Fibroblast of lung (primary cell): ENCODE measurements around the gene CCNF. TPM values are rescaled to one million over a fixed set of nuclear protein-coding genes. Genes with fewer than 3 reads are reported as not detected.

Experiments
- DNase-seq, 2 donors: peaks; one replicate each; pipeline versions ENCODE4 v3.0.0 to v3.0.0-alpha.2; 2010; ENCODE audit warnings: low read depth in 2 of 2
- H2AFZ ChIP-seq: 2 replicates; pipeline ENCODE4 v1.5.1; 2012; ENCODE audit warnings: low read length, control low read depth, inconsistent platforms
- H3K27ac ChIP-seq: 2 replicates; pipeline ENCODE4 v1.5.1; 2011; ENCODE audit warnings: low read length, control low read depth; ENCODE audit not compliant: insufficient read depth
- H3K27me3 ChIP-seq: 2 replicates; pipeline ENCODE4 v1.5.1; 2011; ENCODE audit warnings: mild to moderate bottlenecking, low read length; ENCODE audit not compliant: control insufficient read depth, insufficient read depth
- H3K36me3 ChIP-seq: 2 replicates; pipeline ENCODE4 v1.5.1; 2011; ENCODE audit warnings: low read length; ENCODE audit not compliant: control insufficient read depth, insufficient read depth
- H3K4me1 ChIP-seq: 2 replicates; pipeline ENCODE4 v1.5.1; 2011; ENCODE audit warnings: low read length; ENCODE audit not compliant: control insufficient read depth, insufficient read depth; ENCODE audit errors: extremely low read depth
- H3K4me2 ChIP-seq: 2 replicates; pipeline ENCODE4 v1.5.1; 2011; ENCODE audit warnings: low read length, control low read depth; ENCODE audit not compliant: insufficient read depth; ENCODE audit errors: extremely low read depth
- H3K4me3 ChIP-seq, 4 experiments: fragments of 200-600 bp in 1 of 4; sonication (generic) in 1 of 4; replicated peaks in 1 of 4; 2 replicates each; pipeline ENCODE4 v1.5.1; 2011 to 2016; ENCODE audit warnings: low read length in 4 of 4, low read depth in 3 of 4, mild to moderate bottlenecking in 3 of 4, control low read depth in 2 of 4, inconsistent platforms in 1 of 4, mixed read lengths in 1 of 4; ENCODE audit not compliant: insufficient read depth in 1 of 4; ENCODE audit errors: control extremely low read depth in 1 of 4
- H3K79me2 ChIP-seq: 2 replicates; pipeline ENCODE4 v1.5.1; 2012; ENCODE audit warnings: mild to moderate bottlenecking, low read length, inconsistent platforms; ENCODE audit not compliant: control insufficient read depth, insufficient read depth
- H3K9ac ChIP-seq: 2 replicates; pipeline ENCODE4 v1.5.1; 2011; ENCODE audit warnings: mild to moderate bottlenecking, low read length, control low read depth; ENCODE audit not compliant: insufficient read depth
- H3K9me3 ChIP-seq: 2 replicates; pipeline ENCODE4 v1.5.1; 2012; ENCODE audit warnings: low read depth, low read length; ENCODE audit not compliant: control insufficient read depth, insufficient read depth
- H4K20me1 ChIP-seq: 2 replicates; pipeline ENCODE4 v1.5.1; 2011; ENCODE audit warnings: low read length; ENCODE audit not compliant: control insufficient read depth, insufficient read depth; ENCODE audit errors: extremely low read depth
- EZH2 ChIP-seq: IDR thresholded peaks from 2 replicates; pipeline ENCODE4 v1.5.1; 2012; ENCODE audit warnings: low read length, control low read depth, mild to moderate bottlenecking; ENCODE audit errors: missing control alignments
- polyA plus RNA-seq, 2 donors: library from polyadenylated mRNA; depleted of rRNA in 1 of 2; stranded (reverse) in 1 of 2; unstranded in 1 of 2; fragments of >200 nt; gene quantifications; 2 replicates each; pipeline ENCODE4 v1.2.1, GENCODE V29; 2011 to 2012; ENCODE audit warnings: missing spikeins in 1 of 2
- total RNA-seq: library from RNA; depleted of rRNA; stranded (reverse); fragments of >200 nt; gene quantifications from 2 replicates; pipeline ENCODE4 v1.2.1, GENCODE V29; 2014
- TF ChIP-seq, protein P1 (sequence below), 2 donors: IDR thresholded peaks in 1 of 2; conservative IDR thresholded peaks in 1 of 2; 1 replicate in 1 of 2; 2 replicates in 1 of 2; pipeline ENCODE4 v1.5.1; 2011 to 2012; ENCODE audit warnings: low read length in 2 of 2, control low read depth in 1 of 2, inconsistent platforms in 1 of 2, low read depth in 1 of 2, mild to moderate bottlenecking in 1 of 2

CCNF gene
- total and polyA plus RNA-seq, 2 donors (not counting 1 experiment from before 2014, with no cell fraction given) = 3.8 to 7.3 TPM

DNA sequence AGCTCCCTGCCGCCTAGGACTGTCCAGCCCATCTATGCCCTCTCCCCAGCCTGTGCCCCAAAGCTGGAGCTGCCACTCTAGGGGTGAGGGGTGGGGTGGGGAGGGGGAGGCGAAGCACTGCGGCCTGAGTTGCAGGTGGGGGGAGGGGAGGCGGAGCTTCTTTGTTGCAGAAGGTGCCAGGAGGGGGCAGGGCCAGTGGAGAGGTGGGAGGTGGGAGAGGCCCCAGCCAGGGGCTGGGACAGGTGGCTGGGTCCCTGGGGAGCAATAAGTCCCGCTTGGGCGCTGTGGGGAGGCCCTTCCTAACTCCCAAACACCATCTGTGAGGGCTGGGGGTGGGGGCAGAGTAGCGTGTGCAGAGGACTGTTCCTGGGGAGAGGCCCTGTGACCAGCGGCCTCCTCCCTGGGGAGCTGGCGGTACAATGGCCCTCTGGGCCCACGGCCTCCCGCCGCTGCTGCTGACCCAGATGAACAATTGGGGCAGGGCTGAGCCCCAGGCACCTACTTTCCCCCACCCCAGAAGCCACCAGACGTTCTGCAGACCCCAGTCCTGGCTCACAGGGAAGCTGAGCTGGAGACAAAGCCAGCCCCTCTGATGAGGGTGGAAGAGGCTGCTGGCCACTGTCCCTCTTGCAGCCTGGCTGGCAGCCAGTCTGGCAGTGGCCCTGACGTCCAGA is 39.6 kb downstream of the CCNF start:
- Histone ChIP-seq H3K4me2 (peak overlapping the region; percentile 94), H3K9me3 (no peaks in the 10 kb centered on the region), H4K20me1 (no peaks in the 10 kb centered on the region), H3K79me2 (no peaks in the 10 kb centered on the region), H3K36me3 (no peaks in the 10 kb centered on the region), H3K27ac (no peak overlapping the region), H2AFZ (no peak overlapping the region), H3K4me3 (peak overlapping the region in 2 of 4 experiments; percentile 10 to 55), H3K4me1 (peaks cover 13% of the 10 kb centered on the region), H3K27me3 (no peaks in the 10 kb centered on the region), H3K9ac (no peak overlapping the region)
- no peak for TF ChIP-seq EZH2
- TF ChIP-seq, protein P1, sequence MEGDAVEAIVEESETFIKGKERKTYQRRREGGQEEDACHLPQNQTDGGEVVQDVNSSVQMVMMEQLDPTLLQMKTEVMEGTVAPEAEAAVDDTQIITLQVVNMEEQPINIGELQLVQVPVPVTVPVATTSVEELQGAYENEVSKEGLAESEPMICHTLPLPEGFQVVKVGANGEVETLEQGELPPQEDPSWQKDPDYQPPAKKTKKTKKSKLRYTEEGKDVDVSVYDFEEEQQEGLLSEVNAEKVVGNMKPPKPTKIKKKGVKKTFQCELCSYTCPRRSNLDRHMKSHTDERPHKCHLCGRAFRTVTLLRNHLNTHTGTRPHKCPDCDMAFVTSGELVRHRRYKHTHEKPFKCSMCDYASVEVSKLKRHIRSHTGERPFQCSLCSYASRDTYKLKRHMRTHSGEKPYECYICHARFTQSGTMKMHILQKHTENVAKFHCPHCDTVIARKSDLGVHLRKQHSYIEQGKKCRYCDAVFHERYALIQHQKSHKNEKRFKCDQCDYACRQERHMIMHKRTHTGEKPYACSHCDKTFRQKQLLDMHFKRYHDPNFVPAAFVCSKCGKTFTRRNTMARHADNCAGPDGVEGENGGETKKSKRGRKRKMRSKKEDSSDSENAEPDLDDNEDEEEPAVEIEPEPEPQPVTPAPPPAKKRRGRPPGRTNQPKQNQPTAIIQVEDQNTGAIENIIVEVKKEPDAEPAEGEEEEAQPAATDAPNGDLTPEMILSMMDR (conservative IDR thresholded peaks at IDR 0.05 in 1 of 2, IDR thresholded peaks at IDR 0.05 in 1 of 2; ENCODE audit: low read depth in 1 of 2, low read length in 2 of 2) = no peak
- DNase-seq = no peak

DNA sequence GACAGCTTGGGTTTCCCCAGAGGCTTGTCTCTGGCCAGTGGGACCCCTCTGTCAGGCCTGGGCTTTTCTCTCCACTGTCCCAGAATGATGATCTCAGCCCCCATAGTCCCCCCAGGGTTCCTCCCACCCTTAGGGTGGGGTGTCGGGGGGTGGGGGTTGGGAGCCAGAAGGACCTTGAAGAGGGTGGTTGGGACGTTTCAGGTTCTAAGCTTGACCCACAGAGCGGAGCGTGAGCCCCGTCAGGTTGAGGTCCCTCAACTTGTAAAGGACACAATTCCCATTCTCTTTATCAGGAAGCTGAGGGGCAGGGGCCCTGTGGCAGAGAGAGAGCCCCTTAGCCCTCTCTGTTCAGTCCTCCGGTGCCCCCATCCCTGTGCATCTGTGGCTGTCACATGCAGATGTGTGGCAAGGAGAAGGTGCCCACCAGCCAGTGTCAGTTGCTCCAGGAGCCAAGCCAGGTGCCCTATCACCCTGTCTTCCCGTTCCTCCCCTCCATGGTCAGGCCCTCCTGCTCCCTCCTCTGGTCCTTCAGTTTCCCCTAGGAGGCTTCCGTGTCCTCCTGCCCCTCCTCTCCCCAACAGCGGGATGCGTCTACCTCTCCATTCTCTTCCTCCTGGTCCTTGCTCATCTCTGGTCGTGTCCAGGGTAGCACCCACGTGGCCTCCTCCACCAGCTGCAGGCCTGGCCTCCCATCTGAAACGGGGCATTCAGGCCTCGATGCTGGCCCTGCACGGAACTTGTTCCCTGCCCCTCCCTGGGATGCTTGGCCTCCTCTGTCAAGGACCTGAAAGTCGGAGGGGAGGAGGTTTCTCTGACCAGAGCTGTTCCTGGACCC is 40.4 kb downstream of the CCNF start:
- no peak overlapping the region for H2AFZ ChIP-seq
- H3K79me2 ChIP-seq = no peaks in the 10 kb centered on the region
- TF ChIP-seq, protein P1 (conservative IDR thresholded peaks at IDR 0.05 in 1 of 2, IDR thresholded peaks at IDR 0.05 in 1 of 2; ENCODE audit: low read depth in 1 of 2, low read length in 2 of 2) = no peak
- TF ChIP-seq EZH2 = peak; percentile 26
- H3K27ac ChIP-seq = no peak overlapping the region
- no peaks in the 10 kb centered on the region for H3K27me3 ChIP-seq
- H3K4me3 ChIP-seq = no peak overlapping the region
- H3K9ac ChIP-seq = no peak overlapping the region
- no peak overlapping the region for H3K4me2 ChIP-seq
- H3K9me3 ChIP-seq = no peaks in the 10 kb centered on the region
- no peaks in the 10 kb centered on the region for H3K36me3 ChIP-seq
- H3K4me1 ChIP-seq = peaks cover 15% of the 10 kb centered on the region
- no peak for DNase-seq
- H4K20me1 ChIP-seq = no peaks in the 10 kb centered on the region

DNA sequence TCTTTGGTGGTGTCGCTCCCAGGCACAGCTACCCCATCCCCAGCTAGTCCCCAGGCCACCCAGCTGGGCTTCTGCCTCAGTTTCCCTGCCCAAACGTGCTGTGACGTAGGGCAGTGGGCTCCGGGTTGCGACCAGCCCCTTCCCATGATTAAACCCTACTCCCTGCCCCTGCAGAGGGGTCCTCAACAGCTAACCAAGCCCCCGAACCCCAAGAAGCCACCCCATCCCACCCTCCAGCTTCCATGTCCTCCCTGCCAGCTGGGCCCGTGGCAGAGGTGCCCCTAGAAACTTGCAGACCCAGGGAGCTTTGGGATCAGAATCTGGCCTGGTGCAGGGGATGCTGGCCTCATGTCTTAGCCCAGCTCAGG is 41.0 kb downstream of the CCNF start:
- no peaks in the 10 kb centered on the region for H3K9me3 ChIP-seq
- peaks cover 15% of the 10 kb centered on the region for H3K4me1 ChIP-seq
- H3K27me3 ChIP-seq = no peaks in the 10 kb centered on the region
- H4K20me1 ChIP-seq = no peaks in the 10 kb centered on the region
- no peak overlapping the region for H3K4me3 ChIP-seq
- H2AFZ ChIP-seq = no peak overlapping the region
- H3K9ac ChIP-seq = no peak overlapping the region
- H3K27ac ChIP-seq = no peak overlapping the region
- no peak for TF ChIP-seq EZH2
- TF ChIP-seq, protein P1 (conservative IDR thresholded peaks at IDR 0.05 in 1 of 2, IDR thresholded peaks at IDR 0.05 in 1 of 2; ENCODE audit: low read depth in 1 of 2, low read length in 2 of 2) = no peak
- H3K79me2 ChIP-seq = no peaks in the 10 kb centered on the region
- H3K4me2 ChIP-seq = no peak overlapping the region
- H3K36me3 ChIP-seq = no peaks in the 10 kb centered on the region
- DNase-seq = no peak
